ENCODE measurements around the gene AFP. TPM values are rescaled to one million over a fixed set of nuclear protein-coding genes. Genes with fewer than 3 reads are reported as not detected.

AFP gene
- total RNA-seq, 2 experiments from 2014 or later, result not detected

DNA sequence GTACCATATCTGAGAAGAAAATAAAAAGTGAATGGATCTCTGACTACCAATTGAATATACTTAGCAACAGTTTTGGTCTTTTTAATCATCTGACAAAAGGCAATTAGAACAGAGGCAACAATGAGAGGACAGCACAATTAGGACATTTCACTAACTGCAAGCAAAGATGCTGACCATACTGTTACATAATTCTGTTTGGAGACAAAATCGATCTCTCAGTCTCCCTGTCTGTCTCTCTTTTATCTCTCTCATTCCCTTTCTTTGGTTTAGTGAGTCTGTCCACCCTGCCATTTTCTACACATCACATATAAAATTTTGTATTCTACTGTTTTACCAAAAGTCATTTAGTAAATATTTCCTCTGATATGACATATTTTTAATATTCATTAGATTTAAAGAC, 43.3 kb downstream of the AFP start:
- Histone ChIP-seq H3K27ac (ENCODE audit: low read depth, low read length, poor library complexity, severe bottlenecking) (no peak overlapping the region), H4K20me1 (ENCODE audit: insufficient read depth, low read length) (no peaks in the 10 kb centered on the region), H3K4me3 (ENCODE audit: low read depth, low read length, poor library complexity, severe bottlenecking) (no peak overlapping the region), H3K79me2 (ENCODE audit: insufficient read depth, low read depth, low read length) (no peaks in the 10 kb centered on the region), H3K9me2 (ENCODE audit: insufficient read depth, low read length) (no peaks in the 10 kb centered on the region), H3K36me3 (ENCODE audit: insufficient read depth, low read length) (no peaks in the 10 kb centered on the region), H2AFZ (ENCODE audit: low read length) (no peak overlapping the region), H3K4me2 (ENCODE audit: low read length) (no peak overlapping the region), H3K9me3 (ENCODE audit: low read length) (no peaks in the 10 kb centered on the region), H3K4me1 (ENCODE audit: insufficient read depth, low read length, poor library complexity, severe bottlenecking) (no peaks in the 10 kb centered on the region)
- ChIA-PET CTCF (ENCODE audit: unreplicated experiment) (no interaction called here), POLR2A (interaction anchor here (1.2 kb wide), 1 partner anchor 20 kb away, joined by 3 read pairs; no protein-coding TSS in a partner anchor)
- DNase-seq (ENCODE audit: low spot score), result no peak
- no TSS peak for BruUV-seq (replicated peaks)
- TF ChIP-seq EZH2phosphoT487 (IDR thresholded peaks at IDR 0.05; ENCODE audit: borderline replicate concordance, low read depth, low read length) (no peak), CTCF (conservative IDR thresholded peaks at IDR 0.05; ENCODE audit: low read length) (no peak)
- intact Hi-C loops (cut with micrococcal nuclease; ENCODE audit: unreplicated experiment), result no loop called here

- no peak within 1 kb of the TSS for H2AFZ ChIP-seq (ENCODE audit: low read length)
- no peak within 1 kb of the TSS for H3K27ac ChIP-seq (ENCODE audit: low read depth, low read length, poor library complexity, severe bottlenecking)
- no TSS peak for BruUV-seq (replicated peaks)
Measured at GRCh38 chr4:73481358-73481757, 45.3 kb downstream of the AFP start, which contains the start of gene AFM. AFM (plus strand) TSS chr4:73481745; CDS start chr4:73481776, 31 bp downstream.

More at GRCh38 chr4:73481358-73481757, 45.3 kb downstream of the AFP start, which contains the start of gene AFM:
- POLR2A ChIA-PET, result no interaction called here
- H3K9me3 ChIP-seq (ENCODE audit: low read length), result no peaks in the 10 kb centered on the region
- H3K9me2 ChIP-seq (ENCODE audit: insufficient read depth, low read length), result no peaks in the 10 kb centered on the region
- no peak within 1 kb of the TSS for H3K4me2 ChIP-seq (ENCODE audit: low read length)
- CTCF ChIA-PET (ENCODE audit: unreplicated experiment), result no interaction called here
- intact Hi-C loops (cut with micrococcal nuclease; ENCODE audit: unreplicated experiment), result no loop called here
- H4K20me1 ChIP-seq (ENCODE audit: insufficient read depth, low read length), result no peaks in the 10 kb centered on the region
- H3K36me3 ChIP-seq (ENCODE audit: insufficient read depth, low read length), result no peaks in the 10 kb centered on the region
- TF ChIP-seq CTCF (conservative IDR thresholded peaks at IDR 0.05; ENCODE audit: low read length) (no peak), EZH2phosphoT487 (IDR thresholded peaks at IDR 0.05; ENCODE audit: borderline replicate concordance, low read depth, low read length) (no peak)
- H3K4me3 ChIP-seq (ENCODE audit: low read depth, low read length, poor library complexity, severe bottlenecking), result no peak within 1 kb of the TSS
- H3K79me2 ChIP-seq (ENCODE audit: insufficient read depth, low read depth, low read length), result no peaks in the 10 kb centered on the region
- no peak for DNase-seq (ENCODE audit: low spot score)
- no peaks in the 10 kb centered on the region for H3K4me1 ChIP-seq (ENCODE audit: insufficient read depth, low read length, poor library complexity, severe bottlenecking)

Measured in OCI-LY7 (cell line).